ENCODE results near the gene HAUS2. TPM values are rescaled to one million over a fixed set of nuclear protein-coding genes. Genes with fewer than 3 reads are reported as not detected.
A peak's percentile ranks its signal among the peaks of the same experiment; 100 is the strongest.
"Not testable (repeated sequence)": the region's sequence is repeated elsewhere in the genome, so short reads cannot be mapped to it uniquely, and the experiment has no call there.

HAUS2 gene
- total RNA-seq, 1 donor from 2014 or later = 17.6 TPM

GRCh38 chr15:42549741-42550392, 1.2 kb downstream of the HAUS2 start:
- Mint-ChIP-seq H3K27ac (peak overlapping the region; percentile 62), H3K9me3 (no peaks in the 10 kb centered on the region), H3K36me3 (peaks cover 1% of the 10 kb centered on the region), H3K4me3 (peak overlapping the region; percentile 91), H3K4me1 (peaks cover 27% of the 10 kb centered on the region), H3K27me3 (ENCODE audit: low read depth) (no peaks in the 10 kb centered on the region)
- no peak for DNase-seq (ENCODE audit: low spot score in 2 of 2, unreplicated experiment in 2 of 2)
- TF ChIP-seq CTCF (IDR thresholded peaks at IDR 0.05; ENCODE audit: unreplicated experiment) = no peak

- DNase-seq (ENCODE audit: low spot score in 2 of 2, unreplicated experiment in 2 of 2) = no peak
- Mint-ChIP-seq H3K9me3 (no peaks in the 10 kb centered on the region), H3K36me3 (peaks cover 7% of the 10 kb centered on the region), H3K4me1 (peaks cover 10% of the 10 kb centered on the region), H3K27ac (no peak overlapping the region), H3K27me3 (ENCODE audit: low read depth) (no peaks in the 10 kb centered on the region), H3K4me3 (no peak overlapping the region)
- TF ChIP-seq CTCF (IDR thresholded peaks at IDR 0.05; ENCODE audit: unreplicated experiment) = no peak
Measured at GRCh38 chr15:42553554-42553953, 4.9 kb downstream of the HAUS2 start.

GRCh38 chr15:42556550-42557207, 8.0 kb downstream of the HAUS2 start:
- H3K9me3 Mint-ChIP-seq; H3K27ac Mint-ChIP-seq; H3K4me1 Mint-ChIP-seq; H3K27me3 Mint-ChIP-seq (ENCODE audit: low read depth); H3K4me3 Mint-ChIP-seq; DNase-seq (ENCODE audit: low spot score in 2 of 2, unreplicated experiment in 2 of 2): not testable (repeated sequence)
- peaks cover 20% of the 10 kb centered on the region for H3K36me3 Mint-ChIP-seq

GRCh38 chr15:42558739-42559138, 10.1 kb downstream of the HAUS2 start:
- TF ChIP-seq CTCF (IDR thresholded peaks at IDR 0.05; ENCODE audit: unreplicated experiment) = no peak
- no peak for DNase-seq (ENCODE audit: low spot score in 2 of 2, unreplicated experiment in 2 of 2)
- no peaks in the 10 kb centered on the region for H3K9me3 Mint-ChIP-seq
- H3K36me3 Mint-ChIP-seq = peaks cover 20% of the 10 kb centered on the region
- H3K27me3 Mint-ChIP-seq (ENCODE audit: low read depth) = no peaks in the 10 kb centered on the region
- H3K4me1 Mint-ChIP-seq = no peaks in the 10 kb centered on the region
- no peak overlapping the region for H3K27ac Mint-ChIP-seq
- H3K4me3 Mint-ChIP-seq = no peak overlapping the region

GRCh38 chr15:42575188-42576039, 26.8 kb downstream of the HAUS2 start, which contains the start of gene STARD9:
Gene STARD9, plus strand, starts transcription at chr15:42575606. Its CDS starts 110 bp downstream, at chr15:42575716.
- Mint-ChIP-seq H3K27ac (peak within 1 kb of the TSS; percentile 79), H3K4me3 (peak within 1 kb of the TSS; percentile 87), H3K4me1 (peaks cover 11% of the 10 kb centered on the region), H3K27me3 (ENCODE audit: low read depth) (peaks cover 52% of the 10 kb centered on the region), H3K36me3 (no peaks in the 10 kb centered on the region), H3K9me3 (no peaks in the 10 kb centered on the region)
- DNase-seq (ENCODE audit: low spot score in 2 of 2, unreplicated experiment in 2 of 2) = peak; percentile 89 to 96
- TF ChIP-seq CTCF (IDR thresholded peaks at IDR 0.05; ENCODE audit: unreplicated experiment) = no peak
